ENCODE results near the gene CDC14A.

DNA sequence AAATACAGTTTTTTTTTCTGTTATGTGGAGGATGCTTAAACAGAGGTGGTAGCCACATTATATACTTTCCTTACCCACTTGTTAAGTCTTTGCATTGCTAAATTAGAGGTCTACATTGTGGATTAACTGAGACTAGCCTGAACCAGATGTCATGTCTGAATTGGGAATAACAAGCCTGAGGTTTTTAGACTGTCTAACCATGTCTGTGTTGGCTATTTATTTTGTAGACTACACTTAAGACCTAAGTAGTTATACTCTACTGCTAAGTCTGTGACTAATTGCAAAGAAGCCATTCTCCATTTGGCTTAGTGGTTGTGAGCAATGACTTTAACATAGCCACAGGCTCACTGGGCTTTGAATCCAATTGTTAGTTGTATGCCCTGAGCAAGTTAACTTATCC lies 45.4 kb downstream of the CDC14A start:
- no peak for TF ChIP-seq CEBPB (IDR thresholded peaks at IDR 0.05)
- no peak for TF ChIP-seq EP300 (IDR thresholded peaks at IDR 0.05; ENCODE audit: borderline replicate concordance)
- no peak for TF ChIP-seq TAF1 (IDR thresholded peaks at IDR 0.05; ENCODE audit: low read depth)
- no peak for TF ChIP-seq CREB1 (IDR thresholded peaks at IDR 0.05; ENCODE audit: low read depth)
- TF ChIP-seq, protein P1, sequence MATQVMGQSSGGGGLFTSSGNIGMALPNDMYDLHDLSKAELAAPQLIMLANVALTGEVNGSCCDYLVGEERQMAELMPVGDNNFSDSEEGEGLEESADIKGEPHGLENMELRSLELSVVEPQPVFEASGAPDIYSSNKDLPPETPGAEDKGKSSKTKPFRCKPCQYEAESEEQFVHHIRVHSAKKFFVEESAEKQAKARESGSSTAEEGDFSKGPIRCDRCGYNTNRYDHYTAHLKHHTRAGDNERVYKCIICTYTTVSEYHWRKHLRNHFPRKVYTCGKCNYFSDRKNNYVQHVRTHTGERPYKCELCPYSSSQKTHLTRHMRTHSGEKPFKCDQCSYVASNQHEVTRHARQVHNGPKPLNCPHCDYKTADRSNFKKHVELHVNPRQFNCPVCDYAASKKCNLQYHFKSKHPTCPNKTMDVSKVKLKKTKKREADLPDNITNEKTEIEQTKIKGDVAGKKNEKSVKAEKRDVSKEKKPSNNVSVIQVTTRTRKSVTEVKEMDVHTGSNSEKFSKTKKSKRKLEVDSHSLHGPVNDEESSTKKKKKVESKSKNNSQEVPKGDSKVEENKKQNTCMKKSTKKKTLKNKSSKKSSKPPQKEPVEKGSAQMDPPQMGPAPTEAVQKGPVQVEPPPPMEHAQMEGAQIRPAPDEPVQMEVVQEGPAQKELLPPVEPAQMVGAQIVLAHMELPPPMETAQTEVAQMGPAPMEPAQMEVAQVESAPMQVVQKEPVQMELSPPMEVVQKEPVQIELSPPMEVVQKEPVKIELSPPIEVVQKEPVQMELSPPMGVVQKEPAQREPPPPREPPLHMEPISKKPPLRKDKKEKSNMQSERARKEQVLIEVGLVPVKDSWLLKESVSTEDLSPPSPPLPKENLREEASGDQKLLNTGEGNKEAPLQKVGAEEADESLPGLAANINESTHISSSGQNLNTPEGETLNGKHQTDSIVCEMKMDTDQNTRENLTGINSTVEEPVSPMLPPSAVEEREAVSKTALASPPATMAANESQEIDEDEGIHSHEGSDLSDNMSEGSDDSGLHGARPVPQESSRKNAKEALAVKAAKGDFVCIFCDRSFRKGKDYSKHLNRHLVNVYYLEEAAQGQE (IDR thresholded peaks at IDR 0.05; ENCODE audit: low read depth), result no peak
